Peyer's patch (tissue), 4 donors: ENCODE data around the gene ZKSCAN3.

Experiments
- CTCF ChIP-seq, 6 experiments: fragments of 450-650 bp in 4 of 6; fragments of 200-600 bp in 2 of 6; sonication (generic) in 1 of 6; IDR thresholded peaks; one replicate each; pipeline ENCODE4 v1.5.1; 2017 to 2019; ENCODE audit warnings: antibody characterized with exemption in 6 of 6, mild to moderate bottlenecking in 3 of 6, moderate library complexity in 1 of 6
- POLR2A ChIP-seq, 2 donors: fragments of 450-650 bp; IDR thresholded peaks; one replicate each; pipeline ENCODE4 v1.5.1; 2017; ENCODE audit warnings: antibody characterized with exemption in 2 of 2, mild to moderate bottlenecking in 2 of 2, moderate library complexity in 2 of 2

GRCh38 chr6:28402197-28402596, 52.5 kb downstream of the ZKSCAN3 start:
- TF ChIP-seq CTCF (IDR thresholded peaks at IDR 0.05) (no peak), POLR2A (IDR thresholded peaks at IDR 0.05) (no peak)
